GM18505 (cell line): ENCODE results near the gene AURKAIP1.

ENCODE experiments used
- ATAC-seq: cut with Tn5 transposase; IDR thresholded peaks from one replicate; pipeline ENCODE4 v1.9.1; 2021; ENCODE audit not compliant: unreplicated experiment
- POLR2A ChIP-seq: IDR thresholded peaks from 4 replicates; pipeline ENCODE4 v1.6.1; 2011; ENCODE audit warnings: borderline replicate concordance; ENCODE audit not compliant: insufficient read depth, insufficient read length; ENCODE audit errors: extremely low read depth

AURKAIP1 gene

DNA sequence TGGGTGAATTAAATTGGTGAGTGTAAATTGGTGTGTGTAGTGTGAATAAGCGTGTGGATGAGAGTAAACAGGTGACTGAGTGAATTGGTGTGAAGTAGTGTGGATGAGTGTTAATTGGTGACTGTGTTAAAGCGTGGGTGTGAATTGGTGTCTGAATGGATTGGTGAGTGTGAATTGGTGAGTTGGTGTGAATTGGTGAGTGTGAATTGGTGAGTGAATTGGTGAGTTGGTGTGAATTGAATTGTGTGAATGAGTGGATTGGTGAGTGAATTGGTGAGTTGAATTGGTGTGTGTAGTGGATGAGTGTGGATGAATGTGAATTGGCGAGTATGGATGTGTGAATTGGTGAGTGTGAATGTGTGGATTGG, 8.3 kb downstream of the AURKAIP1 start:
- no peak for TF ChIP-seq POLR2A
- ATAC-seq = no peak

DNA sequence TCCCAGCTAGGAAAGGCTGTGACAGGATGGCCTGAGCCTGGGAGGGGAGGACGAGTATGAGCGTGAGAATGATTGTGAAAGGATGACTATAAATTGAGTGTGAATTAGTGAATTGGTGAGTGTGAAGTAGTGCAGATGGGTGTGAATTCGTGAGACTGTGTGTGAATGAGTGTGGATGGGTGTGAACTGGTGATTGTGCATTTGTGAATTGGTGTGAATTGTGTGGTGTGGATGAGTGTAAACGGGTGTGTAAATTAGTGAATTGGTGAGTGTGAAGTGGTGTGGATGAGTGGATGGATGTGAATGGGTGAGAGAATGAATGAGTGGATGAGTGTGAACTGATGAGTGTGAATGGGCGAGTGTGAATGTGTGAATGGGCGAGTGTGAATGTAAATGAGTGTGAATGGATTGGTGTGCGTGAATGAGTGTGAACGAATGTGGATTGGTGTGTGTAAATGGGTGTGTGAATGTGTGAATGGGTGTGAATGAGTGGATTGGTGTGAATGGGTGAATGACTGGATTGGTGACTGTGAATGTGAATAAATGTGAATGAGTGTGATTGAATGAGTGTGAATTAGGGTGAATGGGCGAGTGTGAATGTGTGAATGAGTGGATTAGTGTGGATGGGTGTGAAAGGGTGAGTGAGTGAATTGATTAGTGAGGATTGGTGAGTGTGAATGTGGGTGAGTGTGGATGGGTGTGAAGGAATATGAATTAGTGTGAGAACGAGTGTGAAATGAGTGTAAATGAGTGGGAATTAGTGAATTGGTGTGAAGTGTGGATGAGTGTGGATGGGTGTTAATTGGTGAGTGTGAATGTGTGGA, 8.9 kb downstream of the AURKAIP1 start:
- no peak for TF ChIP-seq POLR2A
- no peak for ATAC-seq

DNA sequence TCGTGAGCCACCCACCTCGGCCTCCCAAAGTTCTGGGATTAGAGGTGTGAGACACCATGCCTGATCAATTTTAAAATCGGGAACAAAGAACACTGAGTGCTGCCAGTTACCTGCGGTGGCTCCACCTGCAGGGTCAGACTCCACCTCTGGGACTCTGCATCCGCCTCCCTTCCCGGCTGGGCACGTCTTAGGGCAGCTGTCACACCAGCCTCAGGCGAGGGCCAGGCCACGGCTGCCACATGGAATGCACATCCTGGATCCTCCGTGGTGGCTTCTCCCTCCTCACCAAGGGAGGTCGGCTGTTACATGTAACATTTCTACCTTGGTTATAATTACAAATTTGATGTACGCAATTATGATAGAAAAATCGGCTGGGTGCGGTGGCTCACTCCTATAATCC, 10.7 kb downstream of the AURKAIP1 start:
- ATAC-seq = no peak

DNA sequence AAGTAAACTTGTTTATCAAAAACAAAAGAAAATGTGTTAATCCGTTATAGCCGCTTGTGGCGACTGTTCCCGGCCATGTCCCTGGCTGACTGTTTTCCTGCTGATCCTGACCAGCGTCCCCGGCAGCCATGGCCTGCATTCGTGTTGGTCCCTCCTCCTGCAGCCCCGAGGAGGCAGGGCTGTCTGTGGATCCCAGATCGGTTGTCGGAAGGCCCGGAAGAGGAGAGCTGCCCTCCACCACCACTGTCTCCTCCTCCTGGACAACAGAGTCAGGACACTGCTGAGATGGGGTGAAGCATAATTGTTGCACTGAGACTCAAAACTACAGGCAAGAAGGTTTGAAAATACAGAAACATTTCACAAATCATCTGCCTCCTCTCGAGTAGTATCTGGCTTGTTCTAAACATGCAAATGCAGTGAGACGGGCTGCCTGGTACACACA, 13.0 kb downstream of the AURKAIP1 start:
- no peak for ATAC-seq
- no peak for TF ChIP-seq POLR2A

More for the DNA sequence above, 10.7 kb downstream of the AURKAIP1 start:
- no peak for TF ChIP-seq POLR2A

DNA sequence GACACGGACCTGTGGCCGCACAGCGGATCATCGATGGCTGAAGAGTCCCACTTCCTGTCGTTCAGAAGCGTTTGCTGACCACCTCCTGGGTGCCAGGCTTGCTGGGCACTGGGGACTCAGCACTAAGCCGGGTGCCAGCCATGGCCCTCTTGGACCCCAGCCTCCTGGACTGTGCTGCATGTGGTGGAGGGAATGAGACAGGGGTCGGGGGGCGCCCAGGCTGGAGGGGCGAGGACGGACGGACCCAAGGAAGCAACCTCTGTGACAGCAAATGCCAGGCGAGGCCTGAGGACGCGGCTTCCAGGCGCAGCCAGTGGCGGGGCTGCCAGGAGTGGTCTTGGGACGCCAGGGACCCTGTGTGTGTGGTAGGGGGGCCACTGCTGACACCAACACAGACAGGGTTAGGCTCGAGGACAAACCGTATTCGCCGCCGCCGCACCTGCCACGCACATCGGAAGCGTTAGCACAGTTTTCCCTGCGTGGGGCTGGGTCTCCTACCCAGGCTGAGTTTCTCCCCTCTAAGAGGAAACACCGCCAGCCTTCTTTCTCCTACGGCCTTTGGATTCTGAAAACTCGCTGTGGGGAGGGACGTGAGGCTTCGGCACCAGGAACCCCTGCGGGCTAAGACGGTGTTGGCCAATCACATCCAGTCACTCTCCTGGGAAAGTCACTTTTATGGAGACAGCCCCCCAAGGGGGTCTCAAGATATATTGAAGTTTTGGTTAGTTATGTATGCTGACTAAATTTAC, 13.6 kb downstream of the AURKAIP1 start:
- TF ChIP-seq POLR2A = no peak
- ATAC-seq = no peak

DNA sequence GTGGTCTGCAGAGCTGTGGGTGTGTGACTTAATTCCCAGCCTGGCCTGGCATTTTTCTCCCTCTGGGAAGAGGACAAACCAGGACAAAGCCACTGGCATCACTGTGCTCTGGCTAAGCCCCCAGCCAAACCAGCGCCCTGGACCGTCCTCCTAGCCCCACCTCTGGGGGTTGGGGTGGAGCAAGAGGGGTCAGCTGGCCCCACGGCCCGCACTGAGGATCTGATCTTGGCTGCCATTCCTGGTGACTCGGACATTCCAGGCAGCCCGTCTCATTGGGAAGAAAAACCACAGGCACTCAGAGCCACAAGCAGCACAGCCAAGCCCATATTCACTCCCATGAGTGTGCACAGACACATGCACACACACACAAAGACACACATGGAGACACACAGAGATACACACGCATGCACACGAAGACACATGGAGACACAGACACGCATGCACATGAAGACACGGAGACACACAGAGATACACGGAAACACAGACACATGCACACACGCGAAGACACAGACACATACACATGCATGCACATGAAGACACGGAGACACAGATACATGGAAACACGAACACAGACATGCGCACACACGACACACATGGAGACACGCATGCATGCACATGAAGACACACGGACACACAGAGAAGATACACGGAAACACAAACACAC, 14.4 kb downstream of the AURKAIP1 start:
- TF ChIP-seq POLR2A = no peak
- ATAC-seq = no peak

DNA sequence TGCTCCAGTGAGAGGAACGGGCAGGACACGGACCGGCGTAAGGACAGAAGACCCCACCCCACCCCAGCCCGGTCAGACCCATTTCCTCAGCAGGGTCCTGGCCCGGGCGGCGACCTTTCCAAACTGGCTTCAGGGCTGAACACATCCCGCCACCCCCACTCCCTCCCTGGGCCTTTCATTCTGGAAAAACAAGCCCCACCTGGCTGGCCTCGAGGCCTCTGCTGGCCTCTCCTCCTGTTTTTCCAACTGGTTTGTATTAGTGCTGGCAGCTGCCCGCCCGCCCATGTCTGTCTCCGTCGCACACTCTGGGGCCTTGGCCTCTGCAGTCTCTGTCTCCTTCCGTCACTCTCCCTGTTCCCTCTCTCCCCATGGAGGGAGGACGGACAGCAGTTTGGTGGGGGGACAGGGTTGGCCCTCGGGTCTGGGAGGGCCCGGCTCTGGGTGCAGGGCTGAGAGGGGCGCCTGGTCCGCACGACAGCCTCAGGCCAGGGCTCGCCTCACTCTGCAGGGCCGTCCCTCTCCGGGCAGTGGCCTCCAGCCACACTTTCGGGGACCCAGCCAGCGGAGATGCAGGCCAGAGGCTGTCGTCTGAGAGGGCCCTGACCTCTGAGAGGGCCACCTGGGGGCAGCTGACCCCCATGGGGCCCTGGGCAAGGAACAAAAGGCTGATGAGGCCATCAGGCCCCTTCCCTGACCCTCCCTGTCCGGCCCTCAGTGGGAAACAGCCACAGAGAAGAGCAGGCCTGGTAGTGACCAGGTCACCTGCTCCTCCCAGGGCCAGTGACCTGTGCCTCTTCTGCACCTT, 15.1 kb downstream of the AURKAIP1 start:
- TF ChIP-seq POLR2A = no peak
- no peak for ATAC-seq

DNA sequence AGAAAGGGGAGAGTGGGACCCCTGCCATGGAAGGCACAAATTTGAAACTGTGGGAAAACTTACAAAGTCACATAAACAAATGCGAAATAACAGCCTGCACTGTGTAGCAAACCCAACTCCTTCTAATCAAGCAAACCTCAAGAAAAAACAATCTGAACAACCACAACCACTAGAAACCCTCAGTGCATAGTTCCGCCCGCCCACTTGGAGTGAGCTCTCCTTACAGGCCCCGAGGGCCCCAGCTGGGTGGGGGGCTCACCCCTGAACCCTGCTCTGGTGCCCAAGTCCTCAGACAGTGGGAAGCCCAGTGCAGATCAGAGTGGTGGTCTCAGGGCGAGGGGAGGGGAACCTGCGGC, 15.7 kb downstream of the AURKAIP1 start:
- no peak for ATAC-seq
- no peak for TF ChIP-seq POLR2A

DNA sequence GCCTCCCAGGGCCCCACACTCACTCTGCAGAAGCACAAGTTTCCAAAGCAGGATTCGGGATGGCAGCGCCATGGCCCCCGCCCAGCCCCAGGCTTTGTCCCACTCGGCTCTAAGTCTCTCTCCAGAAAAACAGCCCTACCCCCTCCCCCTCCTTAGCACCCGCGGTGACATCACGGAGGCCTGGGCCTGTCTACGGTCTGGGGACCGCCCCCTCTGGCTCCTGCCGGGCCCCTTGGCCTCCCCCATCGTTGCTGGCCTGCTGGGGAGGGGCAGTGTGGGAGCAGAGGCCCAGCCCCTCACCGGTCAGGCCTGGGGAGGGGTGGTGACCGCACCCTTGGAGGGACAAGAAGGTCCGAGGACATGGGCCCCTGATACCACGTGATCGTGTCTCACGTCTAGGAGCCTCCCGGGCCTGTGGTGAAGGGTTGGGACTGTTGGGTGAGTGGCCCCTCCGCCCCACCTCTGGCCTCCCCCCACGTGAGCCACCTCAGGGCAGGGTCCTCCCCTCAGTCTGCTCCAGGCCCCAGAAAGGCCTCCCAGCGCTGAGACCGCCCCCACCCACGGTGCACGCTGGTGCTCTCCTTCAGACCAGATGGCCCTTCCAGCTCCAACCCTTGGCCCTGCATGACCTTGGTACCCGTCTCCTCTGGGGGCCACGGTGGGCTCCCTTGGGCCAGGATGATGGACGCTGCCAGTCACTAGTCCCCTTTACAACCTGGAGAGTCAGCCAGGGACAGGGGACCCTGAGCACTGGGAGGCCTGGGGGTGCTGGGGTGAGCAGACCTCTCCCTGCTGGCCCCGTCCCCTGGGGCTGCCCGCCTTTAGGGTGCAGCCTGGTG, 16.4 kb downstream of the AURKAIP1 start, which contains the start of gene MXRA8:
Gene MXRA8, minus strand, starts transcription at position 123 of the 839 bp plus-strand sequence. Its CDS starts 51 bp downstream, at position 72.
- TF ChIP-seq POLR2A = no peak
- no peak for ATAC-seq

DNA sequence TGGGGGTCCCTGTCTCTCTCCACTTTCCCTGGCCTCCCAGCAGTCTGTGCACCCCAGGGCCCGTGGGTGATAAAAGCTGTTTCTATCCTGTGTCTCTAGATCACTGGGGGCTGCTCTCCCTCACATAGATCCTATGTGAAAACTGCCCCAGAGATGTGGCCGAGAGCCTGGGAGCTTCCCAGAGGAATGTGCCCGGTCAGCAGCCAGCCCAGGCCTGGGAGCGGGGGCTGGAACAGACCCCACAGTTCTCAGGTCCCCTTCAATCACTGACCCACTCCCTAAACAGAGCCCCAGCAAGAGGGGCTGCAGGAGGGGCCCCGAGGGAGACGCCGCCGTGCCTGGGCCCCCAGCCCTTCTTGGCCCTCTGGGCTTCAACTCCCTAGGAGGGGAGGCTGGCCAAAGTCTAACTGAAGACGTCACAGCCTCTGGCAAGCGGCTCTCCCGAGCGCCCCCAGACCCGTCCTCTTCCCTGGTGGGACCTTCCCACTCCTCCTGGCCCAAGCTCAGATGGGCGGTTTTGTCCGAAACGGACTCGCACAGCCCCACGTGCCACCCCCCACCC, 17.1 kb downstream of the AURKAIP1 start:
- no peak for TF ChIP-seq POLR2A
- ATAC-seq = no peak

DNA sequence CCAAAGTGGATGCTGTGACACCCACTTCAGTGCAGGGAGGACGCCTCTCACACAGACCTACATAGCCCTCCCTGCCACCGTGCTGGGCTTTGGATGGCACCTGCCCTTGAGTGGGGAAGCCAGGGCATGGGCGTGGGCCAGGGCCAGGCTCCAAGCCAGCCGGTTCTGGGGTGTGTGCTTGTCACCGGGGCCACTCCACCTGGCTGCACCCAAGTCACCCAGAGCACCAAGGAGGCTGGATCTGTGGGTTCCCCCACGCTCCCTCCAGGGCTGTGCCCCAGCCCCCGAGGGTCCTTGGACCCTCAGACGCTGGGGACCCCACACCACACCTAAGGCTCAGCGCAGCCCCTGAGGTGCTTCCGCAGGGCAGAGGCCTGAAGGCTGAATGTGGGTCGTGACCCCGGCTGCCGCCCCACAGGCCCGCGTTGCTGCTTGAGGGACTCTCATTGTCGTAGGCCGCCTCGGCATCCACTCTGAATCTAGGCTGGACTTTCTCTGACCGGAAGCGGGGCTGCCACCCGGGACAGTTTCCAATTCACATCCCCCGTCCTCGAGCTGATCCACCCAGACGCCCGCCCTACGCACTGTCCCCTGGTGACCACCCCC, 18.1 kb downstream of the AURKAIP1 start:
- no peak for TF ChIP-seq POLR2A
- no peak for ATAC-seq
